A549 (cell line): ENCODE measurements around the gene NLK. TPM values are rescaled to one million over a fixed set of nuclear protein-coding genes. Genes with fewer than 3 reads are reported as not detected.
"Not testable (repeated sequence)": the region's sequence is repeated elsewhere in the genome, so short reads cannot be mapped to it uniquely, and the experiment has no call there.

Experiments used
- ATAC-seq, 2 experiments: fragments of 200-7000 bp in 1 of 2; fragments of >200 bp in 1 of 2; cut with Nextera tagmentation in 1 of 2; cut with Tn5 transposase in 1 of 2; 3 replicates each; pipeline versions ENCODE4 v1.8.0 to v1.9.1; 2018 to 2020; ENCODE audit warnings: mild to moderate bottlenecking in 1 of 2, moderate library complexity in 1 of 2
- CTCF ChIA-PET: fragments of 300-600 bp; sonication (Branson Sonifier 250); formaldehyde crosslinking; extraction: SDS; loops from one replicate; lab custom pipeline; 2021; ENCODE audit warnings: antibody characterized with exemption, inconsistent platforms; lab: Yijun Ruan, JAX
- POLR2A ChIA-PET: fragments of 350-600 bp; formaldehyde crosslinking; extraction: SDS; loops from one replicate; lab custom pipeline; 2021; ENCODE audit warnings: antibody characterized with exemption, inconsistent platforms; lab: Yijun Ruan, JAX
- DNase-seq, 2 experiments: peaks; one replicate each; pipeline versions ENCODE4 v3.0.0 to v3.0.0-alpha.2; 2011 to 2016; ENCODE audit warnings: low read depth in 1 of 2, low spot score in 1 of 2
- FAIRE-seq: peaks from 2 replicates; lab custom pipeline; 2011; peaks lifted over from hg19 to GRCh38; lab: Jason Lieb, UNC
- H3K27ac ChIP-seq, 2 experiments: fragments of >200 bp; sonication (Bioruptor Twin); formaldehyde crosslinking; 3 replicates each; pipeline ENCODE4 v1.5.1; 2016 to 2017
- H3K4me1 ChIP-seq: fragments of >200 bp; sonication (Bioruptor Twin); formaldehyde crosslinking; 3 replicates; pipeline ENCODE4 v1.6.1; 2016
- H3K4me2 ChIP-seq: fragments of >200 bp; sonication (Bioruptor Twin); formaldehyde crosslinking; 3 replicates; pipeline ENCODE4 v1.6.1; 2016
- H3K4me3 ChIP-seq: fragments of >200 bp; sonication (Bioruptor Twin); formaldehyde crosslinking; 3 replicates; pipeline ENCODE4 v1.5.1; 2016
- H3K9me3 ChIP-seq: fragments of >200 bp; sonication (Bioruptor Twin); formaldehyde crosslinking; 3 replicates; pipeline ENCODE4 v1.6.1; 2016
- CBX2 ChIP-seq: fragments of 200-600 bp; sonication (generic); IDR thresholded peaks from 2 replicates; pipeline ENCODE4 v1.6.1; 2016; ENCODE audit warnings: low read depth, mild to moderate bottlenecking, borderline replicate concordance
- HEYL ChIP-seq: fragments of 250-450 bp; sonication (Bioruptor Pico); IDR thresholded peaks from 2 replicates; pipeline ENCODE4 v1.8.0; 2021; ENCODE audit warnings: mild to moderate bottlenecking, moderate library complexity
- HOXA7 ChIP-seq: fragments of 250-450 bp; sonication (Bioruptor Pico); IDR thresholded peaks from 2 replicates; pipeline ENCODE4 v1.5.0; 2020; ENCODE audit warnings: mild to moderate bottlenecking, moderate library complexity
- KDM1A ChIP-seq: fragments of 200-600 bp; sonication (generic); IDR thresholded peaks from 2 replicates; pipeline ENCODE4 v1.6.1; 2016; ENCODE audit warnings: low read depth, mild to moderate bottlenecking
- NR3C1 ChIP-seq: fragments of >200 bp; sonication (Bioruptor Twin); formaldehyde crosslinking; IDR thresholded peaks from 3 replicates; pipeline ENCODE4 v1.6.1; 2017
- POLR2A ChIP-seq: IDR thresholded peaks from 2 replicates; pipeline ENCODE4 v1.6.1; 2012; ENCODE audit warnings: mild to moderate bottlenecking, low read length
- RAD21 ChIP-seq, 2 experiments: fragments of >200 bp in 1 of 2; sonication (Bioruptor Twin) in 1 of 2; formaldehyde crosslinking in 1 of 2; IDR thresholded peaks in 1 of 2; conservative IDR thresholded peaks in 1 of 2; 2 replicates in 1 of 2; 3 replicates in 1 of 2; pipeline ENCODE4 v1.6.1; 2012 to 2018; ENCODE audit warnings: inconsistent platforms in 1 of 2
- RARB ChIP-seq: fragments of 250-450 bp; sonication (Bioruptor Pico); IDR thresholded peaks from 2 replicates; pipeline ENCODE4 v1.8.0; 2021; ENCODE audit warnings: mild to moderate bottlenecking, moderate library complexity
- SMC3 ChIP-seq: fragments of >200 bp; sonication (Bioruptor Twin); formaldehyde crosslinking; IDR thresholded peaks from 3 replicates; pipeline ENCODE4 v1.6.1; 2018; ENCODE audit warnings: inconsistent platforms
- SREBF2 ChIP-seq: fragments of 450-650 bp; IDR thresholded peaks from 2 replicates; pipeline ENCODE4 v1.6.1; 2014; ENCODE audit warnings: mild to moderate bottlenecking, moderate library complexity
- WGBS: methylation state at CpG from one replicate; pipeline ENCODE4 v1.1.6; 2017; ENCODE audit errors: missing lambda C conversion rate; 5-methylcytosine and 5-hydroxymethylcytosine counted together
- polyA plus RNA-seq, 4 experiments: library from polyadenylated mRNA; depleted of rRNA in 3 of 4; stranded (reverse); fragments of >200 nt; fragmentation: RNase III in 1 of 4; extraction: RNeasy Plus Mini Kit Qiagen cat#74134 plus additional on column Dnase treatment in 1 of 4; gene quantifications; 2 replicates in 3 of 4; 3 replicates in 1 of 4; pipeline ENCODE4 v1.2.3, GENCODE V29; 2011 to 2017
- TF ChIP-seq, protein P1 (sequence below): fragments of >200 bp; sonication (Bioruptor Twin); formaldehyde crosslinking; IDR thresholded peaks from 3 replicates; pipeline ENCODE4 v1.5.1; 2016
- TF ChIP-seq, protein P2 (sequence below): fragments of 200-600 bp; sonication (generic); IDR thresholded peaks from 2 replicates; pipeline ENCODE4 v1.6.1; 2016; ENCODE audit warnings: antibody characterized with exemption, mild to moderate bottlenecking, moderate library complexity
- TF ChIP-seq, protein P3 (sequence below): IDR thresholded peaks from 2 replicates; pipeline ENCODE4 v1.6.1; 2012; ENCODE audit warnings: low read depth, borderline replicate concordance
- TF ChIP-seq, protein P4 (sequence below): fragments of 250-450 bp; sonication (Bioruptor Pico); IDR thresholded peaks from 2 replicates; pipeline ENCODE4 v1.5.0; 2021; ENCODE audit warnings: mild to moderate bottlenecking, moderate library complexity, borderline replicate concordance
- TF ChIP-seq, protein P5 (sequence below): IDR thresholded peaks from 2 replicates; pipeline ENCODE4 v1.6.1; 2012
- TF ChIP-seq, protein P6 (sequence below): fragments of 450-650 bp; IDR thresholded peaks from 2 replicates; pipeline ENCODE4 v1.6.1; 2014; ENCODE audit warnings: antibody characterized with exemption
- TF ChIP-seq, protein P7 (sequence below): IDR thresholded peaks from 2 replicates; pipeline ENCODE4 v1.6.1; 2012

NLK gene
- polyA plus RNA-seq, 2 of the 4 experiments (the other 2 are of a cell fraction) = 11.8 to 26.5 TPM

DNA sequence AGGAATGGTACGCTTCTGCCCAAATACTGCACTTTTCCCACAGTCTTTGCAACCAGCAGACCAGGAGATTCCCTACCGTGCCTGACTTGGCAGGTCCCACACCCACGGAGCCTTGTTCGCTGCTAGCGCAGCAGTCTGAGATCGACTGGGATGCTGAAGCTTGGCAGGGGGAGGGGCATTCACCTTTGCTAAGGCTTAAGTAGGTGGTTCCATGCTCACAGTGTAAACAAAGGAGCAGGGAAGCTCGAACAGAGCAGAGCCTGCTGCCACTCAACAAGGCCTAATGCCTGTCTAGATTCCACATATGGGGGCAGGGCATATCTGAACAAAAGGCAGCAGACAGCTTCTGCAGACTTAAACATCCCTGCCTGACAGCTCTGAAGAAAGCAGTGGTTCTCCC is 169.3 kb downstream of the NLK start:
- WGBS = 76% methylated on average over 7 of the region's 7 CpGs
- H3K9me3 ChIP-seq = peaks cover 19% of the 10 kb centered on the region
- ChIA-PET POLR2A (no interaction called here), CTCF (interaction anchor here (1.3 to 2.4 kb wide), 2 partner anchors 15 to 40 kb away, joined by 3 to 8 read pairs; no protein-coding TSS in a partner anchor)
- no peak overlapping the region for H3K27ac ChIP-seq
- no peak overlapping the region for H3K4me2 ChIP-seq
- no peak overlapping the region for H3K4me3 ChIP-seq
- FAIRE-seq (no peak), ATAC-seq (no peak), DNase-seq (no peak)
- TF ChIP-seq, protein P1, sequence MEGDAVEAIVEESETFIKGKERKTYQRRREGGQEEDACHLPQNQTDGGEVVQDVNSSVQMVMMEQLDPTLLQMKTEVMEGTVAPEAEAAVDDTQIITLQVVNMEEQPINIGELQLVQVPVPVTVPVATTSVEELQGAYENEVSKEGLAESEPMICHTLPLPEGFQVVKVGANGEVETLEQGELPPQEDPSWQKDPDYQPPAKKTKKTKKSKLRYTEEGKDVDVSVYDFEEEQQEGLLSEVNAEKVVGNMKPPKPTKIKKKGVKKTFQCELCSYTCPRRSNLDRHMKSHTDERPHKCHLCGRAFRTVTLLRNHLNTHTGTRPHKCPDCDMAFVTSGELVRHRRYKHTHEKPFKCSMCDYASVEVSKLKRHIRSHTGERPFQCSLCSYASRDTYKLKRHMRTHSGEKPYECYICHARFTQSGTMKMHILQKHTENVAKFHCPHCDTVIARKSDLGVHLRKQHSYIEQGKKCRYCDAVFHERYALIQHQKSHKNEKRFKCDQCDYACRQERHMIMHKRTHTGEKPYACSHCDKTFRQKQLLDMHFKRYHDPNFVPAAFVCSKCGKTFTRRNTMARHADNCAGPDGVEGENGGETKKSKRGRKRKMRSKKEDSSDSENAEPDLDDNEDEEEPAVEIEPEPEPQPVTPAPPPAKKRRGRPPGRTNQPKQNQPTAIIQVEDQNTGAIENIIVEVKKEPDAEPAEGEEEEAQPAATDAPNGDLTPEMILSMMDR = no peak
- no peak for TF ChIP-seq KDM1A
- TF ChIP-seq, protein P2, sequence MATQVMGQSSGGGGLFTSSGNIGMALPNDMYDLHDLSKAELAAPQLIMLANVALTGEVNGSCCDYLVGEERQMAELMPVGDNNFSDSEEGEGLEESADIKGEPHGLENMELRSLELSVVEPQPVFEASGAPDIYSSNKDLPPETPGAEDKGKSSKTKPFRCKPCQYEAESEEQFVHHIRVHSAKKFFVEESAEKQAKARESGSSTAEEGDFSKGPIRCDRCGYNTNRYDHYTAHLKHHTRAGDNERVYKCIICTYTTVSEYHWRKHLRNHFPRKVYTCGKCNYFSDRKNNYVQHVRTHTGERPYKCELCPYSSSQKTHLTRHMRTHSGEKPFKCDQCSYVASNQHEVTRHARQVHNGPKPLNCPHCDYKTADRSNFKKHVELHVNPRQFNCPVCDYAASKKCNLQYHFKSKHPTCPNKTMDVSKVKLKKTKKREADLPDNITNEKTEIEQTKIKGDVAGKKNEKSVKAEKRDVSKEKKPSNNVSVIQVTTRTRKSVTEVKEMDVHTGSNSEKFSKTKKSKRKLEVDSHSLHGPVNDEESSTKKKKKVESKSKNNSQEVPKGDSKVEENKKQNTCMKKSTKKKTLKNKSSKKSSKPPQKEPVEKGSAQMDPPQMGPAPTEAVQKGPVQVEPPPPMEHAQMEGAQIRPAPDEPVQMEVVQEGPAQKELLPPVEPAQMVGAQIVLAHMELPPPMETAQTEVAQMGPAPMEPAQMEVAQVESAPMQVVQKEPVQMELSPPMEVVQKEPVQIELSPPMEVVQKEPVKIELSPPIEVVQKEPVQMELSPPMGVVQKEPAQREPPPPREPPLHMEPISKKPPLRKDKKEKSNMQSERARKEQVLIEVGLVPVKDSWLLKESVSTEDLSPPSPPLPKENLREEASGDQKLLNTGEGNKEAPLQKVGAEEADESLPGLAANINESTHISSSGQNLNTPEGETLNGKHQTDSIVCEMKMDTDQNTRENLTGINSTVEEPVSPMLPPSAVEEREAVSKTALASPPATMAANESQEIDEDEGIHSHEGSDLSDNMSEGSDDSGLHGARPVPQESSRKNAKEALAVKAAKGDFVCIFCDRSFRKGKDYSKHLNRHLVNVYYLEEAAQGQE = no peak
- no peak for TF ChIP-seq CBX2
- TF ChIP-seq RARB = no peak
- TF ChIP-seq, protein P3, sequence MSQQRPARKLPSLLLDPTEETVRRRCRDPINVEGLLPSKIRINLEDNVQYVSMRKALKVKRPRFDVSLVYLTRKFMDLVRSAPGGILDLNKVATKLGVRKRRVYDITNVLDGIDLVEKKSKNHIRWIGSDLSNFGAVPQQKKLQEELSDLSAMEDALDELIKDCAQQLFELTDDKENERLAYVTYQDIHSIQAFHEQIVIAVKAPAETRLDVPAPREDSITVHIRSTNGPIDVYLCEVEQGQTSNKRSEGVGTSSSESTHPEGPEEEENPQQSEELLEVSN = no peak
- TF ChIP-seq HEYL (CRISPR knock-in tag) = no peak
- TF ChIP-seq, protein P4, sequence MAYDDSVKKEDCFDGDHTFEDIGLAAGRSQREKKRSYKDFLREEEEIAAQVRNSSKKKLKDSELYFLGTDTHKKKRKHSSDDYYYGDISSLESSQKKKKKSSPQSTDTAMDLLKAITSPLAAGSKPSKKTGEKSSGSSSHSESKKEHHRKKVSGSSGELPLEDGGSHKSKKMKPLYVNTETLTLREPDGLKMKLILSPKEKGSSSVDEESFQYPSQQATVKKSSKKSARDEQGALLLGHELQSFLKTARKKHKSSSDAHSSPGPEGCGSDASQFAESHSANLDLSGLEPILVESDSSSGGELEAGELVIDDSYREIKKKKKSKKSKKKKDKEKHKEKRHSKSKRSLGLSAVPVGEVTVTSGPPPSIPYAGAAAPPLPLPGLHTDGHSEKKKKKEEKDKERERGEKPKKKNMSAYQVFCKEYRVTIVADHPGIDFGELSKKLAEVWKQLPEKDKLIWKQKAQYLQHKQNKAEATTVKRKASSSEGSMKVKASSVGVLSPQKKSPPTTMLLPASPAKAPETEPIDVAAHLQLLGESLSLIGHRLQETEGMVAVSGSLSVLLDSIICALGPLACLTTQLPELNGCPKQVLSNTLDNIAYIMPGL (CRISPR knock-in tag) = no peak
- no peak for TF ChIP-seq SMC3
- no peak for TF ChIP-seq POLR2A
- TF ChIP-seq HOXA7 = no peak
- no peak for TF ChIP-seq NR3C1
- TF ChIP-seq, protein P5, sequence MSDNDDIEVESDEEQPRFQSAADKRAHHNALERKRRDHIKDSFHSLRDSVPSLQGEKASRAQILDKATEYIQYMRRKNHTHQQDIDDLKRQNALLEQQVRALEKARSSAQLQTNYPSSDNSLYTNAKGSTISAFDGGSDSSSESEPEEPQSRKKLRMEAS = no peak
- TF ChIP-seq, protein P6, sequence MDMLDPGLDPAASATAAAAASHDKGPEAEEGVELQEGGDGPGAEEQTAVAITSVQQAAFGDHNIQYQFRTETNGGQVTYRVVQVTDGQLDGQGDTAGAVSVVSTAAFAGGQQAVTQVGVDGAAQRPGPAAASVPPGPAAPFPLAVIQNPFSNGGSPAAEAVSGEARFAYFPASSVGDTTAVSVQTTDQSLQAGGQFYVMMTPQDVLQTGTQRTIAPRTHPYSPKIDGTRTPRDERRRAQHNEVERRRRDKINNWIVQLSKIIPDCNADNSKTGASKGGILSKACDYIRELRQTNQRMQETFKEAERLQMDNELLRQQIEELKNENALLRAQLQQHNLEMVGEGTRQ = no peak
- TF ChIP-seq, protein P7, sequence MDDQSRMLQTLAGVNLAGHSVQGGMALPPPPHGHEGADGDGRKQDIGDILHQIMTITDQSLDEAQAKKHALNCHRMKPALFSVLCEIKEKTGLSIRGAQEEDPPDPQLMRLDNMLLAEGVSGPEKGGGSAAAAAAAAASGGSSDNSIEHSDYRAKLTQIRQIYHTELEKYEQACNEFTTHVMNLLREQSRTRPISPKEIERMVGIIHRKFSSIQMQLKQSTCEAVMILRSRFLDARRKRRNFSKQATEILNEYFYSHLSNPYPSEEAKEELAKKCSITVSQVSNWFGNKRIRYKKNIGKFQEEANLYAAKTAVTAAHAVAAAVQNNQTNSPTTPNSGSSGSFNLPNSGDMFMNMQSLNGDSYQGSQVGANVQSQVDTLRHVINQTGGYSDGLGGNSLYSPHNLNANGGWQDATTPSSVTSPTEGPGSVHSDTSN = no peak
- no peak for TF ChIP-seq RAD21 (conservative IDR thresholded peaks at IDR 0.05 in 1 of 2, IDR thresholded peaks at IDR 0.05 in 1 of 2)
- TF ChIP-seq SREBF2 = no peak
- no peaks in the 10 kb centered on the region for H3K4me1 ChIP-seq

DNA sequence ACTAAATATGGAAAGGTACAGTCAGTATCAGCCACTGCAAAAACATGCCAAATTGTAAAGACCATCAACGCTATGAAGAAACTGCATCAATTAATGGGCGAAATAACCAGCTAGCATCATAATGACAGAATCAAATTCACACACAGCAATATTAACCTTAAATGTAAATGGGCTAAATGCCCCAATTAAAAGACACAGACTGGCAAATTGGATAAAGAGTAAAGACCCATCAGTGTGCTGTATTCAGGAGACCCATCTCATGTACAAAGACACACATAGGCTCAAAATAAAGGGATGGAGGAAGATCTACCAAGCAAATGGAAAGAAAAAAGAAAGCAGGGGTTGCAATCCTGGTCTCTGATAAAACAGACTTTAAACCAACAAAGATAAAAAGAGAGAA is 171.1 kb downstream of the NLK start:
- WGBS = 76% methylated on average over 2 of the region's 2 CpGs
- H3K4me1 ChIP-seq, H3K27ac ChIP-seq, DNase-seq, FAIRE-seq, POLR2A ChIA-PET, ATAC-seq, H3K4me3 ChIP-seq, H3K4me2 ChIP-seq: not testable (repeated sequence)
- CTCF ChIA-PET = interaction anchor here (1.4 to 1.5 kb wide), 2 partner anchors 15 to 20 kb away, joined by 3 to 4 read pairs; no protein-coding TSS in a partner anchor
- H3K9me3 ChIP-seq = peaks cover 19% of the 10 kb centered on the region
